CD4-positive, alpha-beta T cell (primary cell): Measurements from ENCODE around the gene F2R. TPM values are rescaled to one million over a fixed set of nuclear protein-coding genes. Genes with fewer than 3 reads are reported as not detected.

Experiments used
- ATAC-seq: fragments of 200-7000 bp; cut with Tn5 transposase; one replicate; pipeline ENCODE4 v1.10.0; 2022; ENCODE audit warnings: mild to moderate bottlenecking; ENCODE audit not compliant: poor library complexity
- CTCF ChIA-PET: fragments of 350-600 bp; sonication (Branson Sonifier 250); formaldehyde crosslinking; loops from one replicate; lab custom pipeline; 2021; ENCODE audit warnings: antibody characterized with exemption, inconsistent platforms; lab: Charles Lee
- POLR2A ChIA-PET: fragments of 350-600 bp; sonication (Branson Sonifier 250); formaldehyde crosslinking; loops from one replicate; lab custom pipeline; 2021; ENCODE audit warnings: antibody characterized with exemption, inconsistent platforms; lab: Charles Lee
- DNase-seq, 14 experiments: peaks; one replicate each; pipeline ENCODE4 v3.0.0-alpha.2; 2013 to 2020; ENCODE audit warnings: mixed read lengths in 2 of 14
- H3K27ac ChIP-seq, 2 donors: one replicate each; pipeline versions ENCODE4 v1.5.1 to v1.7.0; 2013; ENCODE audit warnings: low read length in 2 of 2, low read depth in 1 of 2, mild to moderate bottlenecking in 1 of 2
- H3K27me3 ChIP-seq, 2 experiments: 1 replicate in 1 of 2; 2 replicates in 1 of 2; pipeline versions ENCODE4 v1.6.1 to v1.7.0; 2013; ENCODE audit warnings: low read length in 2 of 2, control low read depth in 1 of 2, mild to moderate bottlenecking in 1 of 2, moderate library complexity in 1 of 2; ENCODE audit not compliant: insufficient read depth in 2 of 2, control insufficient read depth in 1 of 2
- H3K36me3 ChIP-seq: one replicate; pipeline ENCODE4 v1.6.1; 2013; ENCODE audit warnings: low read length, control low read depth; ENCODE audit not compliant: insufficient read depth
- H3K4me1 ChIP-seq: one replicate; pipeline ENCODE4 v1.6.1; 2013; ENCODE audit warnings: low read length, control low read depth; ENCODE audit not compliant: insufficient read depth
- H3K4me3 ChIP-seq: one replicate; pipeline ENCODE4 v1.5.1; 2013; ENCODE audit warnings: mild to moderate bottlenecking, low read length, moderate library complexity
- H3K9me3 ChIP-seq, 2 experiments: 1 replicate in 1 of 2; 2 replicates in 1 of 2; pipeline versions ENCODE4 v1.6.1 to v1.7.0; 2013; ENCODE audit warnings: low read length in 2 of 2, mild to moderate bottlenecking in 2 of 2, control low read depth in 1 of 2, moderate library complexity in 1 of 2; ENCODE audit not compliant: control insufficient read depth in 1 of 2, insufficient read depth in 1 of 2
- H3K27ac Mint-ChIP-seq: one replicate; pipeline ENCODE4 v1.8.0; 2020; ENCODE audit warnings: mixed read lengths
- H3K27me3 Mint-ChIP-seq: one replicate; pipeline ENCODE4 v1.8.0; 2021; ENCODE audit warnings: mixed read lengths
- H3K36me3 Mint-ChIP-seq: one replicate; pipeline ENCODE4 v1.8.0; 2021; ENCODE audit warnings: low read depth, mixed read lengths
- H3K4me1 Mint-ChIP-seq: one replicate; pipeline ENCODE4 v1.8.0; 2021; ENCODE audit warnings: low read depth, mixed read lengths
- H3K4me3 Mint-ChIP-seq: one replicate; pipeline ENCODE4 v1.8.0; 2020; ENCODE audit warnings: mild to moderate bottlenecking, mixed read lengths
- H3K9me3 Mint-ChIP-seq: one replicate; pipeline ENCODE4 v1.8.0; 2020; ENCODE audit warnings: mixed read lengths
- intact Hi-C, 2 experiments: fragments of 100-400 bp; cut with DNase I in 1 of 2; cut with micrococcal nuclease in 1 of 2; formaldehyde crosslinking; loops; one replicate each; pipeline versions ENCODE4 v1.15.1 to v1.9.0; 2023 to 2025; cut with DNase I, micrococcal nuclease
- total RNA-seq, 174 experiments: library from RNA in 2 of 174; stranded (reverse) in 2 of 174; gene quantifications; one replicate each; pipeline ENCODE4 v1.2.3 and lab custom pipeline; 2021 to 2026
- TF ChIP-seq, protein P1 (sequence below): fragments of 200-600 bp; IDR thresholded peaks from one replicate; pipeline ENCODE4 v1.8.0; 2022; ENCODE audit warnings: antibody characterized with exemption, mild to moderate bottlenecking

Gene F2R
- total RNA-seq, 2 experiments from 2014 or later, result 1.9 to 2.7 TPM

DNA sequence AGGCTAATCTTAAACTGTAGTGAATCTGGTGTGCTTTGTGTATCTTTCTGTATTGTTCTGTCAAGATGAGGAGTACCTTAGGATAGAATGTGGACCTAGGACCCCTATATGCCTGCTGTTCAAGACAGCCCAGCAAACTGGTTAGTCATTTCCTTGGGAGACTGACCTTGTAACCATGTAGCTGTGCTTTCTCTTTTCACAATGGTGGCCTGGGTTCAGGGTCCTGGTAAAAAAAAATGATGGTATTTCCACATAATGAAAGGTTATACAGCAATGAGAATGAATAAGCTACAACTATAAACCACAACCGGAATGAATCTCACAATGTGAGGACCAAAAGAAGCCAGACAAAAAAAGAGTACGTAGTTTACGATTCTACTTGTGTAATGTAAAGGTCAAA, 66.5 kb downstream of the F2R start:
- ChIA-PET POLR2A (no interaction called here), CTCF (no interaction called here)
- Histone ChIP-seq H3K4me1 (no peaks in the 10 kb centered on the region), H3K27ac (no peak overlapping the region), H3K36me3 (no peaks in the 10 kb centered on the region), H3K4me3 (no peak overlapping the region), H3K9me3 (no peaks in the 10 kb centered on the region), H3K27me3 (no peaks in the 10 kb centered on the region)
- Mint-ChIP-seq H3K9me3 (no peaks in the 10 kb centered on the region), H3K4me1 (no peaks in the 10 kb centered on the region), H3K4me3 (no peak overlapping the region), H3K36me3 (no peaks in the 10 kb centered on the region), H3K27me3 (no peaks in the 10 kb centered on the region), H3K27ac (no peak overlapping the region)
- intact Hi-C loops, result no loop called here
- no peak for DNase-seq
- TF ChIP-seq, protein P1, sequence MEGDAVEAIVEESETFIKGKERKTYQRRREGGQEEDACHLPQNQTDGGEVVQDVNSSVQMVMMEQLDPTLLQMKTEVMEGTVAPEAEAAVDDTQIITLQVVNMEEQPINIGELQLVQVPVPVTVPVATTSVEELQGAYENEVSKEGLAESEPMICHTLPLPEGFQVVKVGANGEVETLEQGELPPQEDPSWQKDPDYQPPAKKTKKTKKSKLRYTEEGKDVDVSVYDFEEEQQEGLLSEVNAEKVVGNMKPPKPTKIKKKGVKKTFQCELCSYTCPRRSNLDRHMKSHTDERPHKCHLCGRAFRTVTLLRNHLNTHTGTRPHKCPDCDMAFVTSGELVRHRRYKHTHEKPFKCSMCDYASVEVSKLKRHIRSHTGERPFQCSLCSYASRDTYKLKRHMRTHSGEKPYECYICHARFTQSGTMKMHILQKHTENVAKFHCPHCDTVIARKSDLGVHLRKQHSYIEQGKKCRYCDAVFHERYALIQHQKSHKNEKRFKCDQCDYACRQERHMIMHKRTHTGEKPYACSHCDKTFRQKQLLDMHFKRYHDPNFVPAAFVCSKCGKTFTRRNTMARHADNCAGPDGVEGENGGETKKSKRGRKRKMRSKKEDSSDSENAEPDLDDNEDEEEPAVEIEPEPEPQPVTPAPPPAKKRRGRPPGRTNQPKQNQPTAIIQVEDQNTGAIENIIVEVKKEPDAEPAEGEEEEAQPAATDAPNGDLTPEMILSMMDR, result no peak
- no peak for ATAC-seq

Other genes starting within 250 kb of the F2R start
- not detected for gene F2RL2, start 92.7 kb upstream of the F2R start, total RNA-seq
- 1 to 10 TPM; 1.7 to 2.1 TPM for gene F2RL1, start 102.9 kb downstream of the F2R start, total RNA-seq
- gene S100Z, start 133.9 kb downstream of the F2R start, total RNA-seq, result under 1 TPM; 0.22 to 0.47 TPM
- gene CRHBP, start 236.9 kb downstream of the F2R start, total RNA-seq, result not detected